ENCODE results near the gene AOPEP.

The AOPEP gene

DNA sequence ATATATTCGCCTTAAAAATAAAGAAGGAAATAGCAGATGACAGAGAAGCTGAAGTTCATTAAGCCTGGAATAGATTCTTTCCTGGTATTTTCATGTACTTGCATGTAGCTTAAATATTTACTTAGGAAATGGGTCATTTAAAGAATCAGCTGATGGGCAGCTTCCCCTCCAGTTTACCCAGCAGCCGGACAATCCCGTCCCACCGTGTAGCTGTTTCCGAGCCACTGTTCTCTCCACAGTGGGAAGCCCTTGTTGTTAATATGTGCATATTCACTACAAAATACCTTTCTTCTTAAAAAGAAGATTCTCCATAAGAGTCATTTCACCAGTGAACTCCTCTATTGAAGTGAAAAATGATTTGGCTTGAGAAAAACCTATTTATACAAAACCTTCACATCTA, 404.0 kb downstream of the AOPEP start:
- no peak for DNase-seq

DNA sequence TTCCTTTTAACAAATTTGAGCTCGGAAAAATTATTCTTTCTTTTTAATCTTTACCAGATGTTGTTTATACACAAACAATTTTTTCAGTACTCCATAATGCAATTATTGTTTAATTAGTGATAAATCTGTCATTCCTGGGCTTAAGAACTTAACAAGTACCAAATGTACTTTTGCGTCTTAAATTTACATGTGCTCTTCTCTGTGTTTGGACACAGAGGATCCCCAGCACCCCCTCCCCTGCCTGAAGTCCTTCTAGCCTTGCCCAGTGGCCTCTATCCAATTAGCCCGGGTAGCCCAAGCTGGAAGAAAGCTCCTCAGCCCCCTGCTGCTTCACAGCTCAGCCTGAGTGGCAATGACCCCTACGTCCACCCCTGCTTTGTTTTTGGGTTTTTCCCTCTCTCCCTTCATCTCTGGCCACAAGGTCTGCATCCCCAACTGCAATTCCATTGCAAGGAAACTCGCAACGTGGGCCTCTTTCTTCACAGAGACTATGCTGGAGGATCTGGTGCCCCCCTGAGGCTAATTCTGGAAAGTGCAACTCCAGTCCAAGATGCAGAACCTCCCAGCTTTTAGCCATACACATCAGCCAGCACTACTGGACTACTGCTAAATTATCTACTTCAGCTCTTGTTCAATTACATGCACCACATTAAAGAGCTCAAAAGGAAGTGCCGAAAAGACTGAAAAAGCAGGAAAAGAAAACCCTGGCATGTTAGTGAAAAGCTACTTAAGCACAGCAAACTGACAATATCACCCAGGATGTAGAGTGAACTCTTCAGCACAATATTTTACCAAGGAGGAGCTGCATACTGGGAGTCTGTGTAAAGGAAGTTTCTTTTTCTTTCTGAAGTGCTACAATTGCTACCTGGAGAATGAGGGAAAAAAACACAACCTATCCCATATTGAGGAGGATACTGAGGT, 404.8 kb downstream of the AOPEP start:
- DNase-seq = peak; percentile 60

DNA sequence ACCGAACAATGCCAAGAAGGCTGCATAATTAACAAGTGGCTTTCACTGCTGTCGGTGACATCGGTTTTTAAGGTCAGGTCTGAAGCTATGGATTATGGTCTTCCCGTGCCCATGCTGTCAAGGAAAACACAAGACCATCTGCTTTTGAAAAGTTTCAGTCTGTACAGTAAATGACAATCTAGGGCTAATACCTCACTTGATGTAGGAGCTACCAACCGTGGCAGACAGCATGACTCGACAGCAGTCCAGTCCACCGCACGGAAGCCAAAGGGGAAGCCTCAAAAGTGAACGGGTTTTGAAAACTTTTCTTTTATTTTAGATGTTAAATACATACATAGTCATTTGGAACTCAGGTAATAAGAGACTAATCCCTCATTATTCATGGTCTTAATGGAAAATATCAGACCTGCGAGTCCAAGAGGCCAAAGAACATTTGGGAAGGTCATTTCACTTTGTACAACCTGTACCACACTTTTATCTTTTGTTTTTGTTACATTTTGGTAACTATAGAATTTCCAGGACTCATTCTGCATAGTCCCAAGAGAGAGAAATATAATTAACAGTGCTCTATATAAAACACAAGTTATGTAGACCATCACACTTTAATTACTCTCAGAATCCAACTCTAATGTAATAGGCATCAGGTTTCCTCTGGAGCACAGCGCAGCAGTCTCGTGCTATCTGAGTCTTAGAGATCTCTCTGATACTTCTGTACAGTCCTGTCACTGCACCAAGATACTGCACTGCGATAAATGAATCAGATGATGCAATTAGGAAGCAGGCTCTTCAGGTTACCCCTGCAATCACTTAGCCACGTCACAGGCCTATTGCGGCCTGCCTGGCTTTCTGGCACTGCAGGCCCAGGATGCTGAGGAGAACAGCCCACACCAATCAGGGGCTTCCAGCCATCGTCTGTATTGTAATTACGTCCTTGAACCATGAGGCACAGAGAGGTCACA, 406.1 kb downstream of the AOPEP start:
- DNase-seq = peak; percentile 66

DNA sequence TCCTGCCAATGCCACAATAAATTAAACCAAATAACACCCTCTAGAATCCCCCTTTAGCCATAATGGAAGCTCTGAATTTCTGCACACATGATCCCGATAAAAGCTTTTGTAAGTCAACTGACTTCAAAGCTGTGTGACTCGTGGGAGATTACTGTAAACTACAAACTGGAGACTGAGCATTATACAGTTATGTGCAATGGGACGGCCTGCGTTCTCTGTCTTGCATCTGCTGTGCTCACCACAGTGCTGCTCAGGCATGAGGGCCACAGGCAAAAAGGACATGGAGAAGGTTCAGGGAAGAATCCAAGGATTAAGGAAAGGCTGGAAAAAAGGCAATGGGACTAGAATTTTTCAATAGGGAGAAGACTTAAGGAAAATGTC, 406.8 kb downstream of the AOPEP start:
- DNase-seq = no peak

DNA sequence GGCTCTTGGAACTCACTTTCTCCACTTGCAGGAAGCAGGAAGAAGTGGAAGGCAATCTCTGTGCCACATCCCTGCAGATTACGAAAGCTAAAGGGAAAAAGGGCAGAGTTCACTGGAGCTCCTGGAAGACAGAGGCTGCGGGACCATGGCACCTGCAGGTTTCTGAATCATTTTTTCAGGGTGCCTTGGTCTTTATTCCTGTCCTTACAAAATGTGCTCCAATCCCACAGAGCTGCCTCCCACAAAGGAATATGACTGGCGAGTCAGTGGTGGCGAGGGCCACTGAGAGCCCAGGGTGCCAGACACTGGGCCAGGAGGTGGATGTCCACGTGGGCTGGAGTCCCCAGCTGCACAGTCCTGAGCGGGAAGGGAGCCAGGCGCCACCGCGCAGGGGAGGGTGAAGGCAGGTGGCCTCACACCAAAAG, 408.0 kb downstream of the AOPEP start:
- no peak for DNase-seq

DNA sequence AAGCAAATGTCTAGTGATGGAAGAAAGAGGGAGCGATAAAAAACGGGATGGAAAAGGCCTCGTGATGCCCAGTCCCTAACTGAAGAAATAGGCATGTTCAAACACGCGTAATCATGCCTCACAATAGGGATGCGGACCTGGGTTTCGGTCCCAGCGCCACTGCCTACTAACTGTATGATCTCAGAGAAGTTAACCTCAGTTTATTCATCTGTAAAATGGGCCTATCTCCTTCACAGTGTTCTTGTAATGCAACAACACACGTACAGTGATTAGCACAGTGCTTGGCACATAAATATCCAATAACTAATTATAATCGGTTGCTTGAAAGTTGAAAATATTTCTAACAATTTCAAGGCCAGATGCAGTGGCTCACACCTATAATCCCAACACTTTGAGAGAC, 409.3 kb downstream of the AOPEP start:
- DNase-seq = no peak

Measured in fibroblast of skin of right biceps (primary cell).